ENCODE results near the gene KLHL22. TPM values are rescaled to one million over a fixed set of nuclear protein-coding genes. Genes with fewer than 3 reads are reported as not detected.

The KLHL22 gene
- total RNA-seq, 1 experiment from 2014 or later: 14.8 TPM

DNA sequence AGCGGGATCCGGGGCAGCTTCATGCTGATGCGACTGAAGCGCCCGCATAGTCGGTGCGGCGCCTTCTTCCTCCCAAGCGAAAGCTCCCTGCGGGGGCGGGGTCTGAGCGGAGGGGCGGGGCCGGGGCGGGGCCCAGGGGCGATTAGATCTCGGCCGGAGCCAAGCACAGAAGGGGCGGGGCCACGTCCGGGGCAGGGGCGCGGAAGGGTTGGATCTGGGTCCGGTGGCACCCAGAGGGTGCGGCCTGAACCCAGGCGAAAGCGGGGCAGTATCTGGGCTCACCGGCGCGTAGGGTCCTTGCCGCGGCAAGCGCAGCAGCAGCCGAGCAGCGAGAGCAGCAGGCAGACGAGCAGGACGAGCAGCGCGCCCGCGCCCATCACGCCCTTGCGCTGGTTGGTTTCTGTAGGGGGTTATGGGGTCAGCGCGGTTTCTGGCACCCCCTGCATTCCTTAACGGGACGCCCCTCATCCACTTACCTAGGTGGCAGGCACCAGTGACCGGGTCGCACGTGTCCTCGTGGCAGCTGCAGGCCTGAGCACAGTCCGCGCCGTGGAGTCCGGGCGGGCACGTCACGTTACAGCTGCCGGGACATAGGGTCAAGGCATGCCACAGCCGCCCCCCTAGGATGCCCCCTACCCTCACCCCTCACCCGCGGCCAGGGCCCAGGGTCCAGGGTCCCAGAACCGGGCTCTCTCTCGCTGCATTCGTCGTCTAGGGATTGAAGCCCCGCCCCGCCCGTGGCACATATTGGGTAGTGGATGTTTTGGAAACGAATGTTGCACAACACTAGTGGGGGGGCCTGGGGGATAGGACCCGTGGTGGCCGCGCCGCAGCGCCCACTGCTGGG, 66.1 kb downstream of the KLHL22 start:
- no peaks in the 10 kb centered on the region for H3K9me3 ChIP-seq (ENCODE audit: low read length)
- no peaks in the 10 kb centered on the region for H3K27me3 ChIP-seq (ENCODE audit: low read length)
- no peaks in the 10 kb centered on the region for H3K9me2 ChIP-seq (replicated peaks; ENCODE audit: low read length)
- H3K36me3 ChIP-seq (ENCODE audit: low read depth, low read length): no peaks in the 10 kb centered on the region
- no peaks in the 10 kb centered on the region for H4K20me1 ChIP-seq (ENCODE audit: low read length)
- no peak for DNase-seq
- no peak for ATAC-seq
- H2AFZ ChIP-seq (ENCODE audit: low read length): no peak overlapping the region
- intact Hi-C loops (cut with micrococcal nuclease): no loop called here
- H3K79me2 ChIP-seq (ENCODE audit: low read length): no peaks in the 10 kb centered on the region
- H3K4me1 ChIP-seq (ENCODE audit: insufficient read depth, low read length): peaks cover 3% of the 10 kb centered on the region; the same call in 1 of the 2 replicates
- CTCF ChIA-PET: no interaction called here
- no peak overlapping the region for H3K27ac ChIP-seq (ENCODE audit: low read length)
- BruUV-seq (replicated peaks): no TSS peak
- POLR2A ChIA-PET (ENCODE audit: unreplicated experiment): no interaction called here
- H3F3A ChIP-seq (ENCODE audit: low read length, unreplicated experiment): no peaks in the 10 kb centered on the region
- H3K4me2 ChIP-seq (ENCODE audit: low read length): no peak overlapping the region
- TF ChIP-seq EZH2 (IDR thresholded peaks at IDR 0.05; ENCODE audit: low read length, unreplicated experiment) (no peak), EZH2phosphoT487 (IDR thresholded peaks at IDR 0.05; ENCODE audit: borderline replicate concordance, low read length) (no peak), CTCF (conservative IDR thresholded peaks at IDR 0.05; ENCODE audit: low read depth, low read length) (no peak)
- no peak overlapping the region for H3K4me3 ChIP-seq (ENCODE audit: low read length)
- H3K9ac ChIP-seq (ENCODE audit: low read length): no peak overlapping the region

DNA sequence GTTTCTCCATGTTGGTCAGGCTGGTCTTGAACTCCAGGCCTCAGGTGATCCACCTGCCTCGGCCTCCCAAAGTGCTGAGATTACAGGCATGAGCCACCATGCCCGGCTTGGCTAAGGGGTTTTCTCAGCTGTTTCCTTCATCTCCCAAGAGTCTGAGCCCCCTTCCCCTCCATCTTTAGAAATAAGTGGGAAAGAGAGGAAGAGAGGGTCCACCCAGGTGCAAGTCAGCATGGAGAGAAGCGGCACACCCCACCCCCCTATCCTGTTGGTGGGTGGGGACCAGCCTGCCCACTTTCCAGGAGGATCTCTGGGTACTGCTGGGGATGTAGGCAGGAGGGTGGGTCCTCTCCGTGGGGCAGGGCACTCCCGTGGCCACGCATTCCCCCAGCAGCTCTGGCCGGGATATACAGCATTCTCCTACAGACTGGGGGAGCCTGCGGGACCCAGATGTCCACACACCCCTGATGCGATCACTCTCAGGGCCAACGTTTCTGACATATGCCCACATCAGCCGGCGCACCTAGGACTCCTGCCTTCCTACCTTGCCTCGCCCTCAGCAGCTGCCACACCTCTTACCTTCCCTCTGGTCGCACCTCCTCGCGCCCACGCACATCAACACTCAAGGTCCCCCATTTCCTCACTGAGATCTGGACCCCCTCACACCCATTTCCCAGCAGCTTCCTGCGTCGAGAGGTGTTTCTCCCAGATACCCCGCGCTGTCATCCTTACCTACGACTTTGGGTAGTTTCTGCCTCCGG, 66.9 kb downstream of the KLHL22 start:
- TF ChIP-seq EZH2 (IDR thresholded peaks at IDR 0.05; ENCODE audit: low read length, unreplicated experiment) (no peak), EZH2phosphoT487 (IDR thresholded peaks at IDR 0.05; ENCODE audit: borderline replicate concordance, low read length) (no peak), CTCF (conservative IDR thresholded peaks at IDR 0.05; ENCODE audit: low read depth, low read length) (no peak)
- Histone ChIP-seq H3K36me3 (ENCODE audit: low read depth, low read length) (no peaks in the 10 kb centered on the region), H3K4me2 (ENCODE audit: low read length) (no peak overlapping the region), H3K79me2 (ENCODE audit: low read length) (no peaks in the 10 kb centered on the region), H3K27ac (ENCODE audit: low read length) (no peak overlapping the region), H3K4me1 (ENCODE audit: insufficient read depth, low read length) (peaks cover 3% of the 10 kb centered on the region; the same call in 1 of the 2 replicates), H3K9me2 (replicated peaks; ENCODE audit: low read length) (no peaks in the 10 kb centered on the region), H3K9me3 (ENCODE audit: low read length) (no peaks in the 10 kb centered on the region), H2AFZ (ENCODE audit: low read length) (no peak overlapping the region), H3K27me3 (ENCODE audit: low read length) (no peaks in the 10 kb centered on the region), H3K9ac (ENCODE audit: low read length) (no peak overlapping the region), H3K4me3 (ENCODE audit: low read length) (no peak overlapping the region), H4K20me1 (ENCODE audit: low read length) (no peaks in the 10 kb centered on the region), H3F3A (ENCODE audit: low read length, unreplicated experiment) (no peaks in the 10 kb centered on the region)
- no TSS peak for BruUV-seq (replicated peaks)
- ChIA-PET POLR2A (ENCODE audit: unreplicated experiment) (no interaction called here), CTCF (no interaction called here)
- DNase-seq (no peak), ATAC-seq (no peak)
- intact Hi-C loops (cut with micrococcal nuclease): no loop called here

All from PC-3 (cell line).